HepG2 (cell line): ENCODE measurements around the gene DHFR2. TPM values are rescaled to one million over a fixed set of nuclear protein-coding genes. Genes with fewer than 3 reads are reported as not detected.

Experiments used
- CBFB ChIP-seq: sonication (generic); formaldehyde crosslinking; IDR thresholded peaks from 2 replicates; pipeline ENCODE4 v1.4.0; 2020; ENCODE audit warnings: missing genetic modification reagents
- DDIT3 ChIP-seq: sonication (generic); formaldehyde crosslinking; IDR thresholded peaks from 2 replicates; pipeline ENCODE4 v1.4.0; 2020; ENCODE audit warnings: mild to moderate bottlenecking, missing genetic modification reagents
- DPF2 ChIP-seq: sonication (generic); formaldehyde crosslinking; IDR thresholded peaks from 2 replicates; pipeline ENCODE4 v1.4.0; 2020; ENCODE audit warnings: mild to moderate bottlenecking, low read depth, missing genetic modification reagents, borderline replicate concordance
- HDAC1 ChIP-seq: sonication (generic); formaldehyde crosslinking; IDR thresholded peaks from 2 replicates; pipeline ENCODE4 v1.5.1; 2020; ENCODE audit warnings: mild to moderate bottlenecking, missing genetic modification reagents
- HOXD1 ChIP-seq: sonication (generic); formaldehyde crosslinking; IDR thresholded peaks from 2 replicates; pipeline ENCODE4 v1.5.0; 2020; ENCODE audit warnings: missing genetic modification reagents
- PLRG1 ChIP-seq: fragments of 450-650 bp; conservative IDR thresholded peaks from 2 replicates; pipeline ENCODE4 v1.6.1; 2016
- POGK ChIP-seq: sonication (generic); formaldehyde crosslinking; conservative IDR thresholded peaks from 2 replicates; pipeline ENCODE4 v1.8.0; 2022; ENCODE audit warnings: mild to moderate bottlenecking, moderate library complexity, missing genetic modification reagents
- TAF1 ChIP-seq: sonication (generic); formaldehyde crosslinking; IDR thresholded peaks from 2 replicates; pipeline ENCODE4 v1.4.0; 2020; ENCODE audit warnings: missing genetic modification reagents
- TBX2 ChIP-seq: sonication (generic); formaldehyde crosslinking; IDR thresholded peaks from 2 replicates; pipeline ENCODE4 v1.5.0; 2020; ENCODE audit warnings: missing genetic modification reagents, mild to moderate bottlenecking, borderline replicate concordance
- ZFP1 ChIP-seq: IDR thresholded peaks from 2 replicates; pipeline ENCODE4 v1.6.1; 2016
- ZGPAT ChIP-seq: IDR thresholded peaks from 2 replicates; pipeline ENCODE4 v1.6.1; 2016; ENCODE audit warnings: mild to moderate bottlenecking
- ZNF136 ChIP-seq: sonication (generic); formaldehyde crosslinking; IDR thresholded peaks from 2 replicates; pipeline ENCODE4 v1.8.1; 2022; ENCODE audit warnings: low read depth, mild to moderate bottlenecking, moderate library complexity, missing genetic modification reagents
- ZNF160 ChIP-seq: sonication (generic); formaldehyde crosslinking; IDR thresholded peaks from 2 replicates; pipeline ENCODE4 v1.8.0; 2022; ENCODE audit warnings: mild to moderate bottlenecking, inconsistent platforms, missing genetic modification reagents
- ZNF280D ChIP-seq: sonication (generic); formaldehyde crosslinking; IDR thresholded peaks from 2 replicates; pipeline ENCODE4 v1.5.1; 2020; ENCODE audit warnings: mild to moderate bottlenecking, missing genetic modification reagents
- ZNF431 ChIP-seq: sonication (generic); formaldehyde crosslinking; IDR thresholded peaks from 2 replicates; pipeline ENCODE4 v1.9.0; 2022; ENCODE audit warnings: missing genetic modification reagents, low read depth, mild to moderate bottlenecking, borderline replicate concordance
- ZNF567 ChIP-seq: sonication (generic); formaldehyde crosslinking; IDR thresholded peaks from 2 replicates; pipeline ENCODE4 v1.8.1; 2023; ENCODE audit warnings: mild to moderate bottlenecking, missing genetic modification reagents, borderline replicate concordance
- ZSCAN29 ChIP-seq: sonication (generic); formaldehyde crosslinking; conservative IDR thresholded peaks from 2 replicates; pipeline ENCODE4 v1.4.0; 2020; ENCODE audit warnings: mild to moderate bottlenecking, missing genetic modification reagents
- polyA plus RNA-seq, 8 experiments: library from polyadenylated mRNA; depleted of rRNA in 3 of 8; stranded (reverse) in 7 of 8; unstranded in 1 of 8; fragments of >200 nt; fragmentation: Illumina TruSeq in 4 of 8; extraction: Trizol in 4 of 8; gene quantifications; 2 replicates each; pipeline versions ENCODE4 v1.2.1 to v1.2.3, GENCODE V29; 2011 to 2016; ENCODE audit warnings: low read depth in 4 of 8, missing spikeins in 1 of 8, mixed read lengths in 1 of 8; ENCODE audit not compliant: insufficient read depth in 1 of 8
- total RNA-seq, 5 experiments: library from RNA; depleted of rRNA; stranded (reverse); fragments of >200 nt; fragmentation: Illumina TruSeq; extraction: Trizol; gene quantifications; 2 replicates each; pipeline ENCODE4 v1.2.3, GENCODE V29; 2016; ENCODE audit warnings: low read depth in 1 of 5
- TF ChIP-seq, protein P1 (sequence below): IDR thresholded peaks from 2 replicates; pipeline ENCODE4 v1.6.1; 2016; ENCODE audit warnings: missing compliant biosample characterization, missing genetic modification reagents, borderline replicate concordance
- TF ChIP-seq, protein P2 (sequence below): sonication (generic); formaldehyde crosslinking; IDR thresholded peaks from 2 replicates; pipeline ENCODE4 v1.5.1; 2020; ENCODE audit warnings: mild to moderate bottlenecking, missing genetic modification reagents, borderline replicate concordance

The DHFR2 gene
- total and polyA plus RNA-seq, 2 of the 13 experiments (the other 11 are each of a cell fraction or from before 2014, with no cell fraction given), result 1.4 to 4.6 TPM

DNA sequence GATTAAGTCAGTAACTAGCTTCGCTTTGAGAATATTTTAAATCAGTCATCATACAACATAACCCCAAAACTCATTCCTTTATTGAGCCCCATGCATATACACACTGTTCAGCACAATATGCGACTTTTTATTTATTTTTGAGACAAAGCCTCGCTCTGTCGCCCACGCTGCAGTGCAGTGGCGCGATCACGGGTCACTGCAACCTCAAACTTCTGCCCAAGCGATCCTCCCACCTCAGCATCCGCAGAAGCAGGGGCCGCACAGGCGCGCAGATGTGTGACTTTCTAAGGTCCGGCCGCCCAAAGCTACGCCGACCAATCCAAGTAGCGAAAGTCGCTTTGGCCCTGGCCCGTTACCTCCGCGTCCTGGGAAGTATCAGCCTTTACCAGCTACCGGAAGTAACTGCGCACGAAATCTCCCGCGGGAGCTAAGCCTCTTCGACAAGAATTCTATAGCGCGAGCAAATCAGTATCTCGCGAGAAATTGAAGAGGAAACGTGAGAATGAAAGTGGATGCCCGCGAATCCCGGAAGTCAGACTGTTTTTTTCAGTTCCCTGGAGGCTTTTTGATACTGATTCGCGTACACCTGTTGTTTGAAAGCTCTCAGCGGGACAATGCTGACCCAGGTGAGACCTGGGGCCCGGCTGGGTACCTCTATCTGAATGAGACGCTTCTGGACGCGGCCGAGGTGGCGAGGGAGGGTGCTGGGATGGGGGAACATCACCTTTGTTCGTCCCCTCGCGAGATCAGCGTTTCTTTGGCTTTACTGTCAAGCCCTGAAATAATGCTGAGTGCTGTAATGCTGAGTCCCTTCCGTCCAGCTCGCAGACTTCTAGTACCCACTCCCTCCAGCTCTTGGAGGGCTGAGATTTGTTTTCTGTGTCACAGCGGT lies at the start of gene DHFR2, which contains the start of gene NSUN3 (continued):
- TF ChIP-seq ZGPAT (CRISPR knock-in tag) (peak; percentile 59), TBX2 (CRISPR knock-in tag) (peak; percentile 62; the same call in 1 of the 2 replicates), ZNF280D (0 out of 2 replicates have a peak, but pooled peaks have one; percentile 18), TAF1 (peak; percentile 79), DPF2 (no peak), DDIT3 (CRISPR knock-in tag) (no peak), ZNF160 (peak; percentile 17; the same call in 1 of the 2 replicates), PLRG1 (no peak), POGK (0 out of 2 replicates have a peak, but pooled peaks have one; percentile 54), ZNF567 (CRISPR knock-in tag) (no peak), CBFB (no peak), ZNF136 (CRISPR knock-in tag) (0 out of 2 replicates have a peak, but pooled peaks have one; percentile 68), HOXD1 (CRISPR knock-in tag) (no peak), ZNF431 (CRISPR knock-in tag) (peak; percentile 42; the same call in 1 of the 2 replicates), HDAC1 (CRISPR knock-in tag) (0 out of 2 replicates have a peak, but pooled peaks have one; percentile 24), ZFP1 (CRISPR knock-in tag) (peak; percentile 67; the same call in 1 of the 2 replicates), ZSCAN29 (no peak)
- TF ChIP-seq, protein P1, sequence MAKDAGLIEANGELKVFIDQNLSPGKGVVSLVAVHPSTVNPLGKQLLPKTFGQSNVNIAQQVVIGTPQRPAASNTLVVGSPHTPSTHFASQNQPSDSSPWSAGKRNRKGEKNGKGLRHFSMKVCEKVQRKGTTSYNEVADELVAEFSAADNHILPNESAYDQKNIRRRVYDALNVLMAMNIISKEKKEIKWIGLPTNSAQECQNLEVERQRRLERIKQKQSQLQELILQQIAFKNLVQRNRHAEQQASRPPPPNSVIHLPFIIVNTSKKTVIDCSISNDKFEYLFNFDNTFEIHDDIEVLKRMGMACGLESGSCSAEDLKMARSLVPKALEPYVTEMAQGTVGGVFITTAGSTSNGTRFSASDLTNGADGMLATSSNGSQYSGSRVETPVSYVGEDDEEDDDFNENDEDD (CRISPR knock-in tag), result peak; percentile 79; the same call in 1 of the 2 replicates
- TF ChIP-seq, protein P2, sequence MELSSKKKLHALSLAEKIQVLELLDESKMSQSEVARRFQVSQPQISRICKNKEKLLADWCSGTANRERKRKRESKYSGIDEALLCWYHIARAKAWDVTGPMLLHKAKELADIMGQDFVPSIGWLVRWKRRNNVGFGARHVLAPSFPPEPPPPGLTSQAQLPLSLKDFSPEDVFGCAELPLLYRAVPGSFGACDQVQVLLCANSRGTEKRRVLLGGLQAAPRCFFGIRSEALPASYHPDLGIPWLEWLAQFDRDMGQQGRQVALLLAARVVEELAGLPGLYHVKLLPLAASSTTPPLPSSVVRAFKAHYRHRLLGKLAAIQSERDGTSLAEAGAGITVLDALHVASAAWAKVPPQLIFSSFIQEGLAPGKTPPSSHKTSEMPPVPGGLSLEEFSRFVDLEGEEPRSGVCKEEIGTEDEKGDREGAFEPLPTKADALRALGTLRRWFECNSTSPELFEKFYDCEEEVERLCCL (CRISPR knock-in tag), result 0 out of 2 replicates have a peak, but pooled peaks have one; percentile 29
